A673 (cell line): ENCODE data around the gene NKD1. TPM values are rescaled to one million over a fixed set of nuclear protein-coding genes. Genes with fewer than 3 reads are reported as not detected.

Experiments used
- BruUV-seq: library from RNA; stranded (reverse); fragments of 400-500 nt; replicated peaks from 2 replicates; lab custom pipeline; 2021; lab: Mats Ljungman, UMichigan
- CTCF ChIA-PET: fragments of 300-600 bp; sonication (Branson Sonifier 250); formaldehyde crosslinking; loops from one replicate; lab custom pipeline; 2022; ENCODE audit warnings: antibody characterized with exemption; lab: Charles Lee
- POLR2A ChIA-PET: fragments of 300-600 bp; sonication (Branson Sonifier 250); formaldehyde crosslinking; loops from one replicate; lab custom pipeline; 2022; ENCODE audit warnings: antibody characterized with exemption; ENCODE audit not compliant: low non-redundant PET; lab: Charles Lee
- DNase-seq: peaks from one replicate; pipeline ENCODE4 v3.0.0-alpha.2; 2015; ENCODE audit warnings: low spot score
- H3K27ac ChIP-seq: fragments of 200-600 bp; sonication (generic); 2 replicates; pipeline ENCODE4 v1.5.1; 2016; ENCODE audit warnings: mixed run types, low read depth, mild to moderate bottlenecking, mixed read lengths, antibody characterized with exemption, low read length; ENCODE audit not compliant: poor library complexity, severe bottlenecking
- H3K27me3 ChIP-seq: fragments of 200-600 bp; sonication (generic); replicated peaks from 2 replicates; pipeline ENCODE4 v1.6.1; 2017; ENCODE audit warnings: mixed run types, low read depth, mild to moderate bottlenecking, mixed read lengths, antibody characterized with exemption, low read length; ENCODE audit not compliant: insufficient read depth, poor library complexity
- H3K36me3 ChIP-seq: fragments of 200-600 bp; sonication (generic); 2 replicates; pipeline ENCODE4 v1.6.1; 2016; ENCODE audit warnings: mixed run types, mild to moderate bottlenecking, mixed read lengths, antibody characterized with exemption, low read length; ENCODE audit not compliant: insufficient read depth, poor library complexity, severe bottlenecking
- H3K4me1 ChIP-seq: fragments of 200-600 bp; sonication (generic); 2 replicates; pipeline ENCODE4 v1.6.1; 2017; ENCODE audit warnings: mixed run types, mild to moderate bottlenecking, mixed read lengths, antibody characterized with exemption, low read length; ENCODE audit not compliant: insufficient read depth, poor library complexity, severe bottlenecking
- H3K4me3 ChIP-seq: fragments of 200-600 bp; sonication (generic); 2 replicates; pipeline ENCODE4 v1.5.1; 2016; ENCODE audit warnings: low read depth, mixed run types, mild to moderate bottlenecking, mixed read lengths, low read length; ENCODE audit not compliant: poor library complexity, severe bottlenecking
- H3K9me3 ChIP-seq: fragments of 200-600 bp; sonication (generic); 2 replicates; pipeline ENCODE4 v1.6.1; 2016; ENCODE audit warnings: mixed run types, low read depth, mild to moderate bottlenecking, mixed read lengths, antibody characterized with exemption, low read length; ENCODE audit not compliant: poor library complexity, severe bottlenecking
- EZH2 ChIP-seq: fragments of 200-600 bp; sonication (generic); IDR thresholded peaks from 2 replicates; pipeline ENCODE4 v1.6.1; 2017; ENCODE audit warnings: borderline replicate concordance, low read depth, mild to moderate bottlenecking, mixed read lengths, antibody characterized with exemption, low read length; ENCODE audit not compliant: poor library complexity, severe bottlenecking
- intact Hi-C: fragments of 100-400 bp; cut with micrococcal nuclease; formaldehyde crosslinking; loops from one replicate; pipeline ENCODE4 v1.10.0; 2022; ENCODE audit not compliant: unreplicated experiment
- total RNA-seq: library from RNA; stranded (reverse); gene quantifications from 2 replicates; pipeline ENCODE4 v1.2.3, GENCODE V29; 2021
- TF ChIP-seq, protein P1 (sequence below): fragments of 300-800, 200-600 bp; sonication (generic); conservative IDR thresholded peaks from 2 replicates; pipeline ENCODE4 v1.5.1; 2017; ENCODE audit warnings: low read depth, mild to moderate bottlenecking, antibody characterized with exemption, low read length, moderate library complexity, mixed read lengths

The NKD1 gene
- total RNA-seq, 1 experiment from 2014 or later, result 1.1 TPM

DNA sequence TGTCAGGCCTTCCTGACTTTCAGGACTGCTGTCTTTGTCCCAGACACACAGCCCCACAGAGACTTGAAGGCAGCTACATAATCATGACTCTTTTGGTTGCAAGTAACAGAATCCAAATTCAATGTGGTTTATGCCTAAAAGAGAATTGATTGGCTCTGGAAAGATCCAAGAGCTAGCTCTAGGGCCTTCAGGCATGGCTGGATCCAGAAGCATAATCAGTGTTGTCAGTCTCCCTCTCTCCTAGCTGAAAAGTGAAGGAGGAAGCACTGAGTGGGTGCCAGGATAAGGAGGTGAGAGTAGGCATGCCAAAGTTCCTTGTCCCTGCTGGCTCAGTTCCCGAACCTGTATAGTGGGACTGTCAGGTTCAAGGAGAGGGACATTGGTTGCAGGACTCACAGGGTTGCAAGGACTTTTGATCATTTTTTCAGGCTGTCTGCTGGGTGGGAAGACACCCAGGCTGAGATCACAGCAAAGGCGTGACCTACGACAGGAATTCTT is 107.4 kb downstream of the NKD1 start:
- ChIA-PET POLR2A (no interaction called here), CTCF (no interaction called here)
- Histone ChIP-seq H3K27me3 (no peaks in the 10 kb centered on the region), H3K27ac (no peak overlapping the region), H3K4me1 (no peaks in the 10 kb centered on the region), H3K9me3 (no peaks in the 10 kb centered on the region), H3K4me3 (no peak overlapping the region), H3K36me3 (no peaks in the 10 kb centered on the region)
- BruUV-seq, result no TSS peak
- intact Hi-C loops, result no loop called here
- no peak for DNase-seq
- TF ChIP-seq, protein P1, sequence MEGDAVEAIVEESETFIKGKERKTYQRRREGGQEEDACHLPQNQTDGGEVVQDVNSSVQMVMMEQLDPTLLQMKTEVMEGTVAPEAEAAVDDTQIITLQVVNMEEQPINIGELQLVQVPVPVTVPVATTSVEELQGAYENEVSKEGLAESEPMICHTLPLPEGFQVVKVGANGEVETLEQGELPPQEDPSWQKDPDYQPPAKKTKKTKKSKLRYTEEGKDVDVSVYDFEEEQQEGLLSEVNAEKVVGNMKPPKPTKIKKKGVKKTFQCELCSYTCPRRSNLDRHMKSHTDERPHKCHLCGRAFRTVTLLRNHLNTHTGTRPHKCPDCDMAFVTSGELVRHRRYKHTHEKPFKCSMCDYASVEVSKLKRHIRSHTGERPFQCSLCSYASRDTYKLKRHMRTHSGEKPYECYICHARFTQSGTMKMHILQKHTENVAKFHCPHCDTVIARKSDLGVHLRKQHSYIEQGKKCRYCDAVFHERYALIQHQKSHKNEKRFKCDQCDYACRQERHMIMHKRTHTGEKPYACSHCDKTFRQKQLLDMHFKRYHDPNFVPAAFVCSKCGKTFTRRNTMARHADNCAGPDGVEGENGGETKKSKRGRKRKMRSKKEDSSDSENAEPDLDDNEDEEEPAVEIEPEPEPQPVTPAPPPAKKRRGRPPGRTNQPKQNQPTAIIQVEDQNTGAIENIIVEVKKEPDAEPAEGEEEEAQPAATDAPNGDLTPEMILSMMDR, result no peak
- TF ChIP-seq EZH2, result no peak

DNA sequence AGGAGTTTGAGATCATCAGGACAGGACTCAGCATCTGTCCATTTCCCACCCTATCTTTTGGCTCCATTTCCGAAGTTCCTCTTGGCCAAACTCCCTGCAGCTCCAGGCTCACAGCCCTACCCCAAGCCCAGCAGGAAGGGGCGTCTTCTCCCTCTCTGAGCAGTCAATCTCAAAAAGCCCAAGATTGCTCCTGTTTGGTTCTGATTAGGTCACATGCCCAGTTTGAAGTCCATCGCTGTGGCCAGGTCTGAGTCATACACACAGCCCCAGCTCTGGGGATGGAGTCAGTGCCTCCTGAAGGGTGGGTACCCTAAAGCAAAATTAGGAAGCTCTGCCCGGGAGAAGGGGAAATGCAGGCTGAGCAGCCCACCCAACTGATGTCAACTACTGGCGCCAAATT is 109.0 kb downstream of the NKD1 start:
- Histone ChIP-seq H3K27ac (no peak overlapping the region), H3K4me3 (no peak overlapping the region), H3K9me3 (no peaks in the 10 kb centered on the region), H3K27me3 (no peaks in the 10 kb centered on the region), H3K4me1 (no peaks in the 10 kb centered on the region), H3K36me3 (no peaks in the 10 kb centered on the region)
- intact Hi-C loops, result no loop called here
- BruUV-seq, result no TSS peak
- ChIA-PET CTCF (interaction anchor here (1.0 kb wide), 1 partner anchor 8 kb away, joined by 18 read pairs; no protein-coding TSS in a partner anchor), POLR2A (no interaction called here)
- DNase-seq, result no peak
- TF ChIP-seq EZH2, result no peak
- TF ChIP-seq, protein P1, result no peak

DNA sequence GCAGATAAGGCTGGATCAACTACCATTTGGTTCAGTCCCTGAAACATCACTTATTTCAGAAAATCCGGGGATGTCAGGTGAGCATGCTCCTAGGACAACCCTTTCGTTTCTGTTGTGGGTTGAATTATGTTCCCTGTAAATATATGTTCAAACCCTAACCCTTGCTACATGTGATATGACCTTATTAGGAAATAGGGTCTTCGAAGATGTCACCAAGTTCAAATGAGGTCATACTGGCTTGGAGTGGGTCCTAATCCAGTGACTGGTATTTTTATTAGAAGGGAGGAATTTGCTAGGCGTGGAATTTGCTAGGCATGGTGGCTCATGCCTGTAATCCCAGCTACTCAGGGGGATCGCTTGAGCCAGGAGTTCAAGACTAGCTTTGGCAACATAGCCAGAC is 111.6 kb downstream of the NKD1 start:
- TF ChIP-seq, protein P1, result no peak
- no peak for TF ChIP-seq EZH2
- ChIA-PET CTCF (no interaction called here), POLR2A (no interaction called here)
- DNase-seq, result no peak
- H3K27ac ChIP-seq, result no peak overlapping the region
- intact Hi-C loops, result loop anchor here (10.0 kb wide), 1 partner anchor 295 kb away; the partner anchor contains the start of gene BRD7
- H3K9me3 ChIP-seq, result no peaks in the 10 kb centered on the region
- no peaks in the 10 kb centered on the region for H3K27me3 ChIP-seq
- no peaks in the 10 kb centered on the region for H3K4me1 ChIP-seq
- H3K36me3 ChIP-seq, result no peaks in the 10 kb centered on the region
- H3K4me3 ChIP-seq, result no peak overlapping the region
- no TSS peak for BruUV-seq
